GM23248 (cell line): Measurements from ENCODE around the gene ZNF827. TPM values are rescaled to one million over a fixed set of nuclear protein-coding genes. Genes with fewer than 3 reads are reported as not detected.

Experiments used
- DNase-seq: peaks from one replicate; pipeline ENCODE4 v3.0.0-alpha.2; 2015
- H2AFZ ChIP-seq: fragments of 200-600 bp; sonication (generic); 2 replicates; pipeline ENCODE4 v1.6.1; 2016; ENCODE audit warnings: antibody characterized with exemption
- H3F3A ChIP-seq: fragments of 200-600 bp; sonication (generic); 2 replicates; pipeline ENCODE4 v1.6.1; 2016; ENCODE audit warnings: mild to moderate bottlenecking, antibody characterized with exemption, mixed run types; ENCODE audit not compliant: insufficient read depth
- H3K27ac ChIP-seq: fragments of 200-600 bp; sonication (generic); 2 replicates; pipeline ENCODE4 v1.5.1; 2016; ENCODE audit warnings: mild to moderate bottlenecking
- H3K27me3 ChIP-seq: fragments of 200-600 bp; sonication (generic); replicated peaks from 2 replicates; pipeline ENCODE4 v1.6.1; 2016; ENCODE audit warnings: mild to moderate bottlenecking; ENCODE audit not compliant: insufficient read depth
- H3K36me3 ChIP-seq: fragments of 200-600 bp; sonication (generic); 2 replicates; pipeline ENCODE4 v1.6.1; 2016; ENCODE audit warnings: low read depth, mild to moderate bottlenecking
- H3K4me1 ChIP-seq: fragments of 200-600 bp; sonication (generic); 2 replicates; pipeline ENCODE4 v1.6.1; 2016; ENCODE audit warnings: mild to moderate bottlenecking; ENCODE audit not compliant: insufficient read depth
- H3K4me2 ChIP-seq: fragments of 200-600 bp; sonication (generic); one replicate; pipeline ENCODE4 v1.6.1; 2016; ENCODE audit warnings: mild to moderate bottlenecking; ENCODE audit not compliant: unreplicated experiment
- H3K4me3 ChIP-seq: fragments of 200-600 bp; sonication (generic); 2 replicates; pipeline ENCODE4 v1.5.1; 2016; ENCODE audit warnings: mild to moderate bottlenecking
- H3K79me2 ChIP-seq: fragments of 200-600 bp; sonication (generic); 2 replicates; pipeline ENCODE4 v1.6.1; 2016; ENCODE audit warnings: mild to moderate bottlenecking; ENCODE audit not compliant: insufficient read depth
- H3K9ac ChIP-seq: fragments of 200-600 bp; sonication (generic); 2 replicates; pipeline ENCODE4 v1.6.1; 2016; ENCODE audit warnings: mild to moderate bottlenecking
- H3K9me2 ChIP-seq: fragments of 200-600 bp; sonication (generic); 2 replicates; pipeline ENCODE4 v1.6.1; 2016; ENCODE audit warnings: mixed run types, mild to moderate bottlenecking, moderate library complexity; ENCODE audit not compliant: insufficient read depth
- H3K9me3 ChIP-seq: fragments of 200-600 bp; sonication (generic); one replicate; pipeline ENCODE4 v1.6.1; 2017; ENCODE audit warnings: low read depth
- H4K20me1 ChIP-seq: fragments of 200-600 bp; sonication (generic); 2 replicates; pipeline ENCODE4 v1.6.0; 2016; ENCODE audit not compliant: insufficient read depth
- EZH2 ChIP-seq: fragments of 200-600 bp; sonication (generic); IDR thresholded peaks from 2 replicates; pipeline ENCODE4 v1.6.1; 2018; ENCODE audit warnings: antibody characterized with exemption, mild to moderate bottlenecking; ENCODE audit not compliant: insufficient read depth, poor library complexity, severe bottlenecking
- EZH2phosphoT487 ChIP-seq: fragments of 200-600 bp; sonication (generic); IDR thresholded peaks from 2 replicates; pipeline ENCODE4 v1.6.1; 2018; ENCODE audit warnings: antibody characterized with exemption, moderate library complexity, mild to moderate bottlenecking, low read depth; ENCODE audit not compliant: insufficient read depth
- WGBS, 2 experiments: methylation state at CpG; one replicate each; pipeline ENCODE4 v1.1.6; 2015 to 2017; ENCODE audit warnings: low lambda C conversion rate in 2 of 2, low coverage in 1 of 2; ENCODE audit errors: missing lambda C conversion rate in 2 of 2; 5-methylcytosine and 5-hydroxymethylcytosine counted together
- in situ Hi-C: fragments of 300-500 bp; cut with MboI; formaldehyde crosslinking; loops from 2 replicates; pipeline ENCODE4 v1.15.0; 2020
- polyA plus RNA-seq: library from polyadenylated mRNA; unstranded; fragments of >200 nt; fragmentation: Nextera tagmentation; extraction: Ambion mirVana; gene quantifications from 2 replicates; pipeline ENCODE4 v1.2.1, GENCODE V29; 2016
- total RNA-seq: library from RNA; depleted of rRNA; stranded (reverse); fragments of >200 nt; shearing (Covaris generic); gene quantifications from 2 replicates; pipeline ENCODE4 v1.2.3, GENCODE V29; 2014

The ZNF827 gene
- total and polyA plus RNA-seq, 2 experiments from 2014 or later: 5.0 to 10.1 TPM

GRCh38 chr4:145843148-145843547 is 95.5 kb downstream of the ZNF827 start:
- Histone ChIP-seq H3K4me2 (peak overlapping the region; percentile 50), H3F3A (peaks cover 17% of the 10 kb centered on the region), H3K9me2 (no peaks in the 10 kb centered on the region), H3K4me1 (peaks cover 13% of the 10 kb centered on the region), H3K27me3 (no peaks in the 10 kb centered on the region), H3K9ac (no peak overlapping the region; the same call in 1 of the 2 replicates), H3K4me3 (peak overlapping the region; percentile 19), H3K9me3 (no peaks in the 10 kb centered on the region), H3K36me3 (no peaks in the 10 kb centered on the region; the same call in 1 of the 2 replicates), H4K20me1 (no peaks in the 10 kb centered on the region), H3K79me2 (no peaks in the 10 kb centered on the region), H3K27ac (peak overlapping the region; percentile 42), H2AFZ (no peak overlapping the region)
- no peak for TF ChIP-seq EZH2phosphoT487
- TF ChIP-seq EZH2: no peak
- WGBS, 2 experiments: 18 to 19% methylated on average over 4 of the region's 4 CpGs
- in situ Hi-C loops: no loop called here
- peak; percentile 85 for DNase-seq

DNA sequence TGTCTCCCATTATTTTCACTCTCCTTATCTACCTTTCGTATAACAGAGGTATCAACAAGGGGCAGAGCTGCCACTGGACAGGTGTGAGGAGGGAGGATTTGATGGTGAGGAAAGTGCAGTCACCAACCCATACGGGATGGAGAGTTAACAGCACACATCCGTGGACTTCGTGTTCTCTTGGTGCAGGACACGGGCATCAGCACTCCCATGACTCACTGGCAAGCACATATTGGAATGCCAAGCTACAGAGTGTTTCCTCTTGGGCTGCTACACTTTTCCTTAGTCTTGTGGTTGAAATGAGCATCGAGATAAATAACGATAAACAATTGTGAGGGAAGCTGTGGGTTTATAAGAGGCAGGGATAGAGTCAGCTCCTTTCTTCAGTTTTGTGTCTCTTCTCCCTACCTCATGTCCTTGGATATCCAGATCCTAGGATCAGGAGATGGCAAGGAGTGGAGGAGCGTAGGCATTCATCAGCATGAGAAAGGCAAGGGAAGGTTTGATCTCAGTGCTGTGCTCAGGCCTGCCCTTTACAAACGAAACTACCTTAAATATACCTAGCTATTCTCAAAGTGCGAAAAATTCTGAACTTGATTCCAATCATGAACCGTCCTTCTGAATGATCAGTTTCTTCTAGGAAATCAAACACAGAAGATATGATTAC is 96.3 kb downstream of the ZNF827 start:
- no peaks in the 10 kb centered on the region for H3K9me3 ChIP-seq
- in situ Hi-C loops: no loop called here
- peak overlapping the region; percentile 42 for H3K27ac ChIP-seq
- no peak overlapping the region for H3K4me3 ChIP-seq
- H3F3A ChIP-seq: peaks cover 17% of the 10 kb centered on the region
- H4K20me1 ChIP-seq: no peaks in the 10 kb centered on the region
- H3K4me2 ChIP-seq: peak overlapping the region; percentile 50
- H3K4me1 ChIP-seq: peaks cover 13% of the 10 kb centered on the region
- DNase-seq: no peak
- TF ChIP-seq EZH2phosphoT487 (no peak), EZH2 (no peak)
- no peaks in the 10 kb centered on the region for H3K79me2 ChIP-seq
- 94 to 95% methylated on average over 11 of the region's 11 CpGs for WGBS, 2 experiments
- no peaks in the 10 kb centered on the region; the same call in 1 of the 2 replicates for H3K36me3 ChIP-seq
- H2AFZ ChIP-seq: no peak overlapping the region
- no peaks in the 10 kb centered on the region for H3K27me3 ChIP-seq
- H3K9ac ChIP-seq: no peak overlapping the region
- no peaks in the 10 kb centered on the region for H3K9me2 ChIP-seq

DNA sequence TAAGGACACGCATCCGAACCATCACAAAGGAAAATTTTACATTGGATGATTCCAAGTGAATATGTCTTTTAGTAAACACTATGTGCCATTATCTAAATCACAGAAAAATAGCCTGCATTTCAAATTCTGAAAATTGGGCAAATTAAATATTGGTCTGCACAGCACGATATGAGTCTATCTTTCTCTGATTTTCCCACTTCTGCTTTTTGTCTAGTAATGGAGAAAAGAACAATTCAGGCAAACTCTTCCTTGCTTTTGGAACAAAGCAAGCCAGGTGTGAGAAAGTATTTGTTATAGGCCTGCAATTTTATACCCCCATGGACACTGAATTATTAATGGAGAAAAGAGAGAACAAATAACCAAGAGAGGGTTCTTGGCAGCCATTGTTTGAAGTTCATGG is 97.8 kb downstream of the ZNF827 start:
- 96 to 98% methylated on average over 3 of the region's 3 CpGs for whole genome bisulfite sequencing, 2 experiments
- Histone ChIP-seq H3K9ac (no peak overlapping the region), H3K4me1 (peaks cover 13% of the 10 kb centered on the region), H4K20me1 (no peaks in the 10 kb centered on the region), H3K36me3 (no peaks in the 10 kb centered on the region; the same call in 1 of the 2 replicates), H3K4me3 (no peak overlapping the region), H3K4me2 (no peak overlapping the region), H3K27ac (no peak overlapping the region), H2AFZ (no peak overlapping the region), H3K9me3 (no peaks in the 10 kb centered on the region), H3F3A (peaks cover 17% of the 10 kb centered on the region), H3K79me2 (no peaks in the 10 kb centered on the region), H3K9me2 (no peaks in the 10 kb centered on the region), H3K27me3 (no peaks in the 10 kb centered on the region)
- DNase-seq: no peak
- in situ Hi-C loops: no loop called here
- TF ChIP-seq EZH2phosphoT487 (no peak), EZH2 (no peak)

GRCh38 chr4:145840162-145840768 is 98.4 kb downstream of the ZNF827 start:
- no peaks in the 10 kb centered on the region for H3K79me2 ChIP-seq
- H3K4me3 ChIP-seq: no peak overlapping the region
- H3K27me3 ChIP-seq: no peaks in the 10 kb centered on the region
- peak; percentile 60 for DNase-seq
- H3K4me1 ChIP-seq: peaks cover 13% of the 10 kb centered on the region
- TF ChIP-seq EZH2 (no peak), EZH2phosphoT487 (no peak)
- no peak overlapping the region for H3K9ac ChIP-seq
- no peak overlapping the region for H3K27ac ChIP-seq
- in situ Hi-C loops: no loop called here
- no peak overlapping the region for H2AFZ ChIP-seq
- no peaks in the 10 kb centered on the region for H4K20me1 ChIP-seq
- H3K4me2 ChIP-seq: no peak overlapping the region
- H3K9me3 ChIP-seq: no peaks in the 10 kb centered on the region
- 56 to 59% methylated on average over 3 of the region's 3 CpGs for WGBS, 2 experiments
- H3F3A ChIP-seq: peaks cover 17% of the 10 kb centered on the region
- H3K36me3 ChIP-seq: no peaks in the 10 kb centered on the region; the same call in 1 of the 2 replicates
- H3K9me2 ChIP-seq: no peaks in the 10 kb centered on the region
